Spleen (tissue), 7 donors: ENCODE results near the gene CDH13.

Source experiments
- POLR2A ChIP-seq, 3 donors: fragments of 450-650 bp; IDR thresholded peaks; one replicate each; pipeline ENCODE4 v1.5.1; 2017; ENCODE audit warnings: antibody characterized with exemption in 3 of 3, mild to moderate bottlenecking in 1 of 3
- POLR2AphosphoS5 ChIP-seq, 3 donors: sonication (generic); formaldehyde crosslinking; IDR thresholded peaks; one replicate each; pipeline ENCODE4 v1.5.1; 2017; ENCODE audit warnings: antibody characterized with exemption in 3 of 3
- TF ChIP-seq, protein P1 (sequence below), 11 experiments: fragments of 200-600 bp in 7 of 11; fragments of 450-650 bp in 4 of 11; sonication (generic) in 4 of 11; IDR thresholded peaks in 8 of 11; conservative IDR thresholded peaks in 3 of 11; 1 replicate in 7 of 11; 2 replicates in 4 of 11; pipeline versions ENCODE4 v1.4.0 to v1.8.0; 2016 to 2021; ENCODE audit warnings: antibody characterized with exemption in 11 of 11, inconsistent platforms in 4 of 11, mild to moderate bottlenecking in 1 of 11
- donor health status: DM: no; HTN: no; CAD: no; lungs with moderate emphysema.
- donor health status: DM: no; HTN: no; CAD: no.
- donor health status: DM: no; HTN: no; CAD: no.

DNA sequence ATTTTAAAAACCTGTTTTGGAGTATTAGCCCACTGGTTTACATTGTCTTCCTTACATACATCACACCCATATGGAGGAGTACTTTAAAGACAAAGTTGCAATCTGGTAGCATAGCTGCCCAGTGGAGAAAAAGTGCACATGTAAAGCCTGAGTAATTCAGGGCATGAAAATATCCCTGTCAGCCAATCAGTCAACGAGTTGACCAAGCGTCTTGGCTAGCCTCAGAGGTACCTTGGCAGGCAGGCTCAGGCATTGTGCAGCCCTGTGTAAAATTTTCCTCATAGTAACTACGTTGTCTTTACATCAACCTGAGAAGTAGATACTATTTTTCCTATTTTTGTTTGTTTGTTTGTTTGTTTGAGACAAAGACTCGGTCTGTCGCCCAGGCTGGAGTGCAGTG is 339.0 kb downstream of the CDH13 start:
- no peak for TF ChIP-seq POLR2A (IDR thresholded peaks at IDR 0.05)
- TF ChIP-seq, protein P1, sequence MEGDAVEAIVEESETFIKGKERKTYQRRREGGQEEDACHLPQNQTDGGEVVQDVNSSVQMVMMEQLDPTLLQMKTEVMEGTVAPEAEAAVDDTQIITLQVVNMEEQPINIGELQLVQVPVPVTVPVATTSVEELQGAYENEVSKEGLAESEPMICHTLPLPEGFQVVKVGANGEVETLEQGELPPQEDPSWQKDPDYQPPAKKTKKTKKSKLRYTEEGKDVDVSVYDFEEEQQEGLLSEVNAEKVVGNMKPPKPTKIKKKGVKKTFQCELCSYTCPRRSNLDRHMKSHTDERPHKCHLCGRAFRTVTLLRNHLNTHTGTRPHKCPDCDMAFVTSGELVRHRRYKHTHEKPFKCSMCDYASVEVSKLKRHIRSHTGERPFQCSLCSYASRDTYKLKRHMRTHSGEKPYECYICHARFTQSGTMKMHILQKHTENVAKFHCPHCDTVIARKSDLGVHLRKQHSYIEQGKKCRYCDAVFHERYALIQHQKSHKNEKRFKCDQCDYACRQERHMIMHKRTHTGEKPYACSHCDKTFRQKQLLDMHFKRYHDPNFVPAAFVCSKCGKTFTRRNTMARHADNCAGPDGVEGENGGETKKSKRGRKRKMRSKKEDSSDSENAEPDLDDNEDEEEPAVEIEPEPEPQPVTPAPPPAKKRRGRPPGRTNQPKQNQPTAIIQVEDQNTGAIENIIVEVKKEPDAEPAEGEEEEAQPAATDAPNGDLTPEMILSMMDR (IDR thresholded peaks at IDR 0.05 in 8 of 11, conservative IDR thresholded peaks at IDR 0.05 in 3 of 11) = no peak
- TF ChIP-seq POLR2AphosphoS5 (IDR thresholded peaks at IDR 0.05) = no peak
